ENCODE results near the gene SUB1.
A peak's percentile ranks its signal among the peaks of the same experiment; 100 is the strongest.

The SUB1 gene

GRCh38 chr5:32613050-32613672 is 27.8 kb downstream of the SUB1 start:
- Histone ChIP-seq H3K4me1 (ENCODE audit: insufficient read depth, low read length, poor library complexity, severe bottlenecking) (no peaks in the 10 kb centered on the region), H3K9ac (ENCODE audit: low read depth, low read length, poor library complexity, severe bottlenecking) (no peak overlapping the region), H3K9me2 (replicated peaks; ENCODE audit: low read depth, low read length) (no peaks in the 10 kb centered on the region), H3K4me3 (ENCODE audit: low read length, poor library complexity, severe bottlenecking) (no peak overlapping the region), H3F3A (ENCODE audit: low read depth) (no peaks in the 10 kb centered on the region), H2AFZ (ENCODE audit: low read length) (no peak overlapping the region), H3K79me2 (ENCODE audit: insufficient read depth, low read length) (no peaks in the 10 kb centered on the region), H3K27me3 (ENCODE audit: insufficient read depth, low read length, poor library complexity, severe bottlenecking) (no peaks in the 10 kb centered on the region), H3K9me3 (ENCODE audit: insufficient read depth, low read depth, low read length) (no peaks in the 10 kb centered on the region), H3K4me2 (ENCODE audit: low read depth, low read length, poor library complexity, severe bottlenecking) (no peak overlapping the region), H4K20me1 (ENCODE audit: insufficient read depth, low read length, poor library complexity, severe bottlenecking) (no peaks in the 10 kb centered on the region), H3K36me3 (ENCODE audit: insufficient read depth, low read length) (no peaks in the 10 kb centered on the region; the same call in 1 of the 2 replicates)
- TF ChIP-seq EZH2phosphoT487 (IDR thresholded peaks at IDR 0.05; ENCODE audit: borderline replicate concordance) (no peak), CTCF (conservative IDR thresholded peaks at IDR 0.05; ENCODE audit: low read length) (peak; percentile 97)

- Histone ChIP-seq H3K36me3 (ENCODE audit: insufficient read depth, low read length) (no peaks in the 10 kb centered on the region), H3K4me3 (ENCODE audit: low read length, poor library complexity, severe bottlenecking) (no peak overlapping the region), H3K9ac (ENCODE audit: low read depth, low read length, poor library complexity, severe bottlenecking) (no peak overlapping the region), H3K4me2 (ENCODE audit: low read depth, low read length, poor library complexity, severe bottlenecking) (no peak overlapping the region), H3K9me3 (ENCODE audit: insufficient read depth, low read depth, low read length) (no peaks in the 10 kb centered on the region), H2AFZ (ENCODE audit: low read length) (no peak overlapping the region), H3K4me1 (ENCODE audit: insufficient read depth, low read length, poor library complexity, severe bottlenecking) (no peaks in the 10 kb centered on the region), H3K9me2 (replicated peaks; ENCODE audit: low read depth, low read length) (no peaks in the 10 kb centered on the region), H4K20me1 (ENCODE audit: insufficient read depth, low read length, poor library complexity, severe bottlenecking) (no peaks in the 10 kb centered on the region), H3K27me3 (ENCODE audit: insufficient read depth, low read length, poor library complexity, severe bottlenecking) (no peaks in the 10 kb centered on the region), H3K79me2 (ENCODE audit: insufficient read depth, low read length) (no peaks in the 10 kb centered on the region), H3F3A (ENCODE audit: low read depth) (no peaks in the 10 kb centered on the region; the same call in 1 of the 2 replicates)
- TF ChIP-seq EZH2phosphoT487 (IDR thresholded peaks at IDR 0.05; ENCODE audit: borderline replicate concordance) (no peak), CTCF (conservative IDR thresholded peaks at IDR 0.05; ENCODE audit: low read length) (no peak)
These were observed 29.9 kb downstream of the SUB1 start for GRCh38 chr5:32615236-32615635.

GRCh38 chr5:32618962-32619361 is 33.6 kb downstream of the SUB1 start:
- H3K9me2 ChIP-seq (replicated peaks; ENCODE audit: low read depth, low read length), result no peaks in the 10 kb centered on the region
- no peak overlapping the region for H3K9ac ChIP-seq (ENCODE audit: low read depth, low read length, poor library complexity, severe bottlenecking)

More at GRCh38 chr5:32618962-32619361, 33.6 kb downstream of the SUB1 start:
- Histone ChIP-seq H3K36me3 (ENCODE audit: insufficient read depth, low read length) (no peaks in the 10 kb centered on the region), H2AFZ (ENCODE audit: low read length) (no peak overlapping the region), H3K27me3 (ENCODE audit: insufficient read depth, low read length, poor library complexity, severe bottlenecking) (no peaks in the 10 kb centered on the region), H3K4me3 (ENCODE audit: low read length, poor library complexity, severe bottlenecking) (no peak overlapping the region), H3K79me2 (ENCODE audit: insufficient read depth, low read length) (no peaks in the 10 kb centered on the region), H3K9me3 (ENCODE audit: insufficient read depth, low read depth, low read length) (no peaks in the 10 kb centered on the region), H3F3A (ENCODE audit: low read depth) (no peaks in the 10 kb centered on the region; the same call in 1 of the 2 replicates), H3K4me2 (ENCODE audit: low read depth, low read length, poor library complexity, severe bottlenecking) (no peak overlapping the region), H3K4me1 (ENCODE audit: insufficient read depth, low read length, poor library complexity, severe bottlenecking) (no peaks in the 10 kb centered on the region), H4K20me1 (ENCODE audit: insufficient read depth, low read length, poor library complexity, severe bottlenecking) (no peaks in the 10 kb centered on the region)
- TF ChIP-seq CTCF (conservative IDR thresholded peaks at IDR 0.05; ENCODE audit: low read length) (no peak), EZH2phosphoT487 (IDR thresholded peaks at IDR 0.05; ENCODE audit: borderline replicate concordance) (no peak)

All from Loucy (cell line).